ENCODE data around the gene ACACB.

DNA sequence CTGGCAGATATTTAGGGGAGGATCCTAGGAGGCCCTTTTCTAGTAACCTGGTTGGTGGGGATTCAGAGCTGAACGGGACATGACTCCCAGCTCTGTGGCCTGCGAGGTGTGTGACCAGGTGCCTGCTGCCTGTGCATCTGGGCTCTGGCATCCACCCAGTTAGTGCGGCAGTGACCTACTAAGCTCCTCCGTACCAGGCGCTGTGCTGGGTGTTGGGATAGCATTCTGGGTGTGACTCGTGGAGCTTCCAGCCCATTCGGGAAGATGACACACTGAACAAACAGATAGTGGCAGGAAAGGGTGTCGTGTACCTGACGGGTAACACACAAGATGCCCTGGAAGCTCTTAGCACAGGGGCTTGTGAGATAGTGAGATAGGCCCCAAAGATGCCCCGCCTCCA, 80.9 kb downstream of the ACACB start:
- TF ChIP-seq, protein P1, sequence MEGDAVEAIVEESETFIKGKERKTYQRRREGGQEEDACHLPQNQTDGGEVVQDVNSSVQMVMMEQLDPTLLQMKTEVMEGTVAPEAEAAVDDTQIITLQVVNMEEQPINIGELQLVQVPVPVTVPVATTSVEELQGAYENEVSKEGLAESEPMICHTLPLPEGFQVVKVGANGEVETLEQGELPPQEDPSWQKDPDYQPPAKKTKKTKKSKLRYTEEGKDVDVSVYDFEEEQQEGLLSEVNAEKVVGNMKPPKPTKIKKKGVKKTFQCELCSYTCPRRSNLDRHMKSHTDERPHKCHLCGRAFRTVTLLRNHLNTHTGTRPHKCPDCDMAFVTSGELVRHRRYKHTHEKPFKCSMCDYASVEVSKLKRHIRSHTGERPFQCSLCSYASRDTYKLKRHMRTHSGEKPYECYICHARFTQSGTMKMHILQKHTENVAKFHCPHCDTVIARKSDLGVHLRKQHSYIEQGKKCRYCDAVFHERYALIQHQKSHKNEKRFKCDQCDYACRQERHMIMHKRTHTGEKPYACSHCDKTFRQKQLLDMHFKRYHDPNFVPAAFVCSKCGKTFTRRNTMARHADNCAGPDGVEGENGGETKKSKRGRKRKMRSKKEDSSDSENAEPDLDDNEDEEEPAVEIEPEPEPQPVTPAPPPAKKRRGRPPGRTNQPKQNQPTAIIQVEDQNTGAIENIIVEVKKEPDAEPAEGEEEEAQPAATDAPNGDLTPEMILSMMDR (IDR thresholded peaks at IDR 0.05) = no peak
- no peak for TF ChIP-seq POLR2A (IDR thresholded peaks at IDR 0.05)

Data from Peyer's patch (tissue), 4 donors.